Esophagus muscularis mucosa (tissue), 4 donors: ENCODE results near the gene VAMP4.
"Not testable (repeated sequence)": the region's sequence is repeated elsewhere in the genome, so short reads cannot be mapped to it uniquely, and the experiment has no call there.

Experiments used
- CTCF ChIP-seq, 3 experiments: fragments of 200-600 bp in 2 of 3; fragments of 450-650 bp in 1 of 3; sonication (generic) in 2 of 3; IDR thresholded peaks; one replicate each; pipeline ENCODE4 v1.5.1; 2017 to 2019; ENCODE audit warnings: antibody characterized with exemption in 3 of 3, mild to moderate bottlenecking in 2 of 3, moderate library complexity in 1 of 3
- EP300 ChIP-seq: sonication (generic); formaldehyde crosslinking; IDR thresholded peaks from one replicate; pipeline ENCODE4 v1.6.1; 2017; ENCODE audit warnings: antibody characterized with exemption
- POLR2A ChIP-seq: fragments of 450-650 bp; IDR thresholded peaks from one replicate; pipeline ENCODE4 v1.6.1; 2017; ENCODE audit warnings: antibody characterized with exemption, moderate library complexity, mild to moderate bottlenecking, low read depth

GRCh38 chr1:171723180-171723579 is 18.7 kb downstream of the VAMP4 start:
- not testable (repeated sequence) for TF ChIP-seq CTCF (IDR thresholded peaks at IDR 0.05); POLR2A; EP300
